GM21825 (cell line): ENCODE results near the gene ZIK1.

Experiments used
- ATAC-seq: cut with Tn5 transposase; IDR thresholded peaks from one replicate; pipeline ENCODE4 v1.9.1; 2021; ENCODE audit warnings: mild to moderate bottlenecking, moderate library complexity; ENCODE audit not compliant: unreplicated experiment

Gene ZIK1

DNA sequence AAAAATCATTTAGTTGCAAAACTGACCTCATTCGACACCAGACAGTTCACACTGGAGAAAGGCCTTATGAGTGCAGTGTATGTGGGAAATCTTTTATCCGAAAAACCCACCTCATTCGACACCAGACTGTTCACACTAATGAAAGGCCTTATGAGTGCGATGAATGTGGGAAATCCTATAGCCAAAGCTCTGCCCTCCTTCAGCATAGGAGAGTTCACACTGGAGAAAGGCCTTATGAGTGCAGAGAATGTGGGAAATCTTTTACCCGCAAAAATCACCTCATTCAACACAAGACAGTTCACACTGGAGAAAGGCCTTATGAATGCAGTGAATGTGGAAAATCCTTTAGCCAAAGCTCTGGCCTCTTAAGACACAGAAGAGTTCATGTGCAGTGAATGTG, 23.0 kb downstream of the ZIK1 start:
- no peak for ATAC-seq

GRCh38 chr19:57611113-57611512, 27.2 kb downstream of the ZIK1 start:
- no peak for ATAC-seq

DNA sequence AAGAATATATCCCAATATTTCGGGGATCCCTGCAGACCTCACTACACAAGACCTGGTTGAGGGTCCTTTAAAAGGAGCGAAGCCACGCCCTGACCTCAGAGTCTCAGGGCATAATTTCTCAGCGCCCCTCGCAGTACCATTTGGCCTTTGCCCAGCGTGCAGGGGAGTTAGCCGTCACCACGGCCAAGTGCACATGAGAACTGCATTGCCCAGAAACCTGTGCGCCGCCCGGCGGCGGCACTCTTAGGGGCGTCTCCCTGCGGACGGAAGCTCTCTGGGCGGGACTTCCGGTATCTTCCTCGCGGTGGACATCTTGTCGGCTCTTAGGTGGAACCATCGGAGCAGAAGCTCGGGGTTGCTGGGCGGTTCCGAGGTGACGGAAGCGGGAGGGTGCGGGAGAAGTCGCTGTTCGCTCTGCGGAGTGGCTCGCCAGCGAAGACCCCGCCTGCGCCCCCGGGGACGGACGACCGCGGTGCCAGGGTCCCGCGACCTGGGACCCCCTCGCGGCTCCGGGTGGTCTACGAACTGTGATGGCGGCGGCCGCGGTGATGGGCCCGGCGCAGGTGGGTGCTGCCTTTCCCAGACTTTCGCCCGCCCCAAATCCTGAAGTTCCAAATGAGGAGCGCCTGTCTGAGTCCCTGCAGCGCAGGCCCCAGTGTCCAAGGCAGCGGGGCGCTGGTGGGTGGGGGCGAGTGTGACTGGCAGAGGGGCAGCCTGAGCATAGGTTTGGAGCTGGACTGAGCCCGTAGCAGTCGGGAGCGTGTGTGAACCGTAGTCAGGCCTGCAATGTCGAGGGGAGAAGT, 30.2 kb downstream of the ZIK1 start, which contains the start of gene ZNF134:
TSS of gene ZNF134 (plus strand) at position 302 of the 803 bp plus-strand sequence. CDS start 5,227 bp downstream, outside the sequence.
- ATAC-seq = peak; percentile 95

GRCh38 chr19:57615346-57615745, 31.4 kb downstream of the ZIK1 start:
- ATAC-seq = no peak

- ATAC-seq = no peak
These were observed 36.9 kb downstream of the ZIK1 start for GRCh38 chr19:57620673-57621348.

GRCh38 chr19:57623091-57623490, 39.1 kb downstream of the ZIK1 start:
- no peak for ATAC-seq

- peak; percentile 96 for ATAC-seq
These were observed 49.3 kb downstream of the ZIK1 start, which contains the start of gene ZNF211 for GRCh38 chr19:57632987-57633831. Gene ZNF211, plus strand, starts transcription at chr19:57633168. Its CDS starts 179 bp downstream, at chr19:57633347.

DNA sequence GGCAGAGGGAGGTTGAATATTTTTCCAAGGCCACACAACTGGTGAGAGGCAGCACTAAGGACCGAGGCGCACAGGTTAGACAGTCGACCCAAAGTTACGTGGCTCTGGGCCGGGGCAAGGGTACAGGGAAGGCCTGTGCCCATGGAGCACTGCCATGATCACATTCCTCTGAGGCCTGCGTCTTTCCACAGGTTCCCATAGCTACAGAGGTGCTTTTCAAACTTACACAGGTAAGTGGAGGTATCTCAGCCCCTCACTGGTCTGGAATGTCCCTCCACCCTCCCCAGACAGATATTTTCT, 49.8 kb downstream of the ZIK1 start:
- ATAC-seq = no peak

DNA sequence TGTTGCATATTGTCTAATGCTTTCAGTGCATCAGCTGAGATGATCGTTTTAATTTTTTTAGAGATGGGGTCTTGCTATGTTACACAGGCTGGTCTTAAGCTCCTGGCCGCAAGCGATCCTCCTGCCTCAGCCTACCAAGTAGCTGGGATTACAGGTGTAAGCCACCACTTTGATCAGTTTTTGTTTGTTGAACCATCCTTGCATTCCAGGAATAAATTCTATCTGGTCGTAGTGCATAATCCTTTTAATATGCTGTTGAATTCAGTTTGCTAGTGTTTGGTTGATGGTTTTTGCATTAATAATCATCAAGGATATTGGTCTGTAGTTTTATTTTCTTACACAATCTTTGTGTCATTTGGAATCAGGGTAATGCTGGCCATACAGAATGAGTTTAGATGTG, 53.4 kb downstream of the ZIK1 start:
- ATAC-seq = no peak

GRCh38 chr19:57641715-57642234, 57.8 kb downstream of the ZIK1 start:
- ATAC-seq = no peak

- ATAC-seq = no peak
These were observed 58.6 kb downstream of the ZIK1 start for GRCh38 chr19:57642396-57643046.
